Activated CD4-positive, alpha-beta T cell treated with anti-CD3 and anti-CD28 coated beads, Interleukin-2, amount 50 U/mL, for 1 hour (primary cell): ENCODE data around the gene PIEZO1.

Experiments used
- DNase-seq: peaks from one replicate; pipeline ENCODE4 v3.0.0-alpha.2; 2020

PIEZO1 gene

GRCh38 chr16:88732172-88732960 lies 52.7 kb downstream of the PIEZO1 start:
- no peak for DNase-seq

- no peak for DNase-seq
Measured at GRCh38 chr16:88731699-88732098, 53.3 kb downstream of the PIEZO1 start.

GRCh38 chr16:88730632-88731607 lies 54.1 kb downstream of the PIEZO1 start:
- no peak for DNase-seq

- DNase-seq: no peak
Measured at GRCh38 chr16:88727871-88728270, 57.1 kb downstream of the PIEZO1 start.

- DNase-seq: no peak
Measured at GRCh38 chr16:88726981-88727380, 58.0 kb downstream of the PIEZO1 start.

GRCh38 chr16:88726408-88726749 lies 58.6 kb downstream of the PIEZO1 start:
- no peak for DNase-seq

- DNase-seq: no peak
Measured at GRCh38 chr16:88725609-88726407, 59.2 kb downstream of the PIEZO1 start.

GRCh38 chr16:88724855-88725555 lies 60.0 kb downstream of the PIEZO1 start:
- no peak for DNase-seq

- DNase-seq: no peak
Measured at GRCh38 chr16:88723911-88724310, 61.1 kb downstream of the PIEZO1 start.

- no peak for DNase-seq
Measured at GRCh38 chr16:88723507-88723887, 61.5 kb downstream of the PIEZO1 start.

- no peak for DNase-seq
Measured at GRCh38 chr16:88722784-88723506, 62.1 kb downstream of the PIEZO1 start.

GRCh38 chr16:88721815-88722755 lies 62.9 kb downstream of the PIEZO1 start:
- no peak for DNase-seq

GRCh38 chr16:88721236-88721635 lies 63.8 kb downstream of the PIEZO1 start:
- no peak for DNase-seq

GRCh38 chr16:88720396-88720970 lies 64.5 kb downstream of the PIEZO1 start:
- DNase-seq: no peak

- no peak for DNase-seq
Measured at GRCh38 chr16:88719933-88720296, 65.1 kb downstream of the PIEZO1 start.

- no peak for DNase-seq
Measured at GRCh38 chr16:88719267-88719932, 65.6 kb downstream of the PIEZO1 start.

- no peak for DNase-seq
Measured at GRCh38 chr16:88718178-88718577, 66.8 kb downstream of the PIEZO1 start.

GRCh38 chr16:88716601-88717001 lies 68.4 kb downstream of the PIEZO1 start:
- no peak for DNase-seq

GRCh38 chr16:88716201-88716600 lies 68.8 kb downstream of the PIEZO1 start:
- DNase-seq: no peak
